Dermis lymphatic vessel endothelial cell (primary cell): ENCODE data around the gene ESR1. TPM values are rescaled to one million over a fixed set of nuclear protein-coding genes. Genes with fewer than 3 reads are reported as not detected.

Experiments used
- total RNA-seq: library from RNA; depleted of rRNA; stranded (reverse); fragments of >200 nt; gene quantifications from 2 replicates; pipeline ENCODE4 v1.2.1, GENCODE V29; 2014

ESR1 gene
- not detected in 2 replicates for total RNA-seq

DNA sequence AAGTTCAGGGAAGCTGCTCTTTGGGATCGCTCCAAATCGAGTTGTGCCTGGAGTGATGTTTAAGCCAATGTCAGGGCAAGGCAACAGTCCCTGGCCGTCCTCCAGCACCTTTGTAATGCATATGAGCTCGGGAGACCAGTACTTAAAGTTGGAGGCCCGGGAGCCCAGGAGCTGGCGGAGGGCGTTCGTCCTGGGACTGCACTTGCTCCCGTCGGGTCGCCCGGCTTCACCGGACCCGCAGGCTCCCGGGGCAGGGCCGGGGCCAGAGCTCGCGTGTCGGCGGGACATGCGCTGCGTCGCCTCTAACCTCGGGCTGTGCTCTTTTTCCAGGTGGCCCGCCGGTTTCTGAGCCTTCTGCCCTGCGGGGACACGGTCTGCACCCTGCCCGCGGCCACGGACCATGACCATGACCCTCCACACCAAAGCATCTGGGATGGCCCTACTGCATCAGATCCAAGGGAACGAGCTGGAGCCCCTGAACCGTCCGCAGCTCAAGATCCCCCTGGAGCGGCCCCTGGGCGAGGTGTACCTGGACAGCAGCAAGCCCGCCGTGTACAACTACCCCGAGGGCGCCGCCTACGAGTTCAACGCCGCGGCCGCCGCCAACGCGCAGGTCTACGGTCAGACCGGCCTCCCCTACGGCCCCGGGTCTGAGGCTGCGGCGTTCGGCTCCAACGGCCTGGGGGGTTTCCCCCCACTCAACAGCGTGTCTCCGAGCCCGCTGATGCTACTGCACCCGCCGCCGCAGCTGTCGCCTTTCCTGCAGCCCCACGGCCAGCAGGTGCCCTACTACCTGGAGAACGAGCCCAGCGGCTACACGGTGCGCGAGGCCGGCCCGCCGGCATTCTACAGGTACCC, at the start of gene ESR1:
TSS of gene ESR1 (plus strand) at position 170 of the 858 bp plus-strand sequence. CDS start at position 401, 231 bp downstream.

